ENCODE data around the gene RCC2. TPM values are rescaled to one million over a fixed set of nuclear protein-coding genes. Genes with fewer than 3 reads are reported as not detected.
"Not testable (repeated sequence)": the region's sequence is repeated elsewhere in the genome, so short reads cannot be mapped to it uniquely, and the experiment has no call there.

The RCC2 gene
- total RNA-seq, 2 experiments from 2014 or later: 107 to 120 TPM

DNA sequence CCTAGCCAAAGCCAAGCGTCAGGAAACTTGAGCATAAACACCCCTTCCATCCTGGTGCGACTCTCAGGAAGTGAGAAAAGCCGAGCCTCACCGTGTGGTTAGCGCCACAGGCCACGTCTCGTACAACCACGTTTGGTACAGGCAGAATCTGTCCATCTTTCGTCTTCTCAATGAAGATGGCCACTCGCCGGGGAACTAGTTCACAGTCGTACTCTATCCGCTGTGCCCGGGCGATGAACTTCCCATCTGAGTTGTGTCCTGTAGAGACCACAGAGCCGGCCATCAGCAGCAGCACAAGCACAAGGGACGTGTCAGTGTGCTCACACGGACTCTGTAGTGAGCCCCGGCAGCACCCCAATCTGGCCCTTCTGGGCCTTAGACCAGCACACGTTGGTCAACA is 23.1 kb downstream of the RCC2 start:
- ChIA-PET POLR2A (no interaction called here), CTCF (no interaction called here)
- Mint-ChIP-seq H3K27ac (no peak overlapping the region), H3K4me3 (no peak overlapping the region), H3K36me3 (ENCODE audit: low read depth) (peaks cover 75% of the 10 kb centered on the region), H3K27me3 (no peaks in the 10 kb centered on the region), H3K9me3 (ENCODE audit: low read depth) (no peaks in the 10 kb centered on the region), H3K4me1 (no peaks in the 10 kb centered on the region)
- ATAC-seq (no peak), DNase-seq (no peak)
- intact Hi-C loops (cut with DNase I, micrococcal nuclease): no loop called here

DNA sequence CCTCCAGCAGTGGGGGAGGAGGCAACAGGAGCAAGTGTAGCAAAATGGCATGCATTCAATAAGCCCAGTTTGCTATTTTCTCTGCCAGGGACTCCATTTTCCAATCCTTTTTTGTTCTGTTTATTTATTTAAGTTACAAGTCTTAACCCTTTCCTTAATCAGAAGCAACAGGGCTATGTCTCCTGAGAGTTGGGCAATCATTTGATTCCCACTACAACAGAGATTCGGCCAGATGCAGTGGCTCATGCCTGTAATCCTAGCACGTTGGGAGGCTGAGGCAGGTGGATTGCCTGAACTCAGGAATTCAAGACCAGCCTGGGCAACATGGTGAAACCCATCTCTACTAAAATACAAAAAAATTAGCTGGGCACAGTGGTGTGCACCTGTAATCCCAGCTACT is 25.5 kb downstream of the RCC2 start:
- no peaks in the 10 kb centered on the region for H3K27me3 Mint-ChIP-seq
- intact Hi-C loops (cut with DNase I, micrococcal nuclease): no loop called here
- DNase-seq (no peak), ATAC-seq (no peak)
- no peaks in the 10 kb centered on the region for H3K4me1 Mint-ChIP-seq
- no peak overlapping the region for H3K4me3 Mint-ChIP-seq
- no peaks in the 10 kb centered on the region for H3K9me3 Mint-ChIP-seq (ENCODE audit: low read depth)
- ChIA-PET CTCF (no interaction called here), POLR2A (no interaction called here)
- no peak overlapping the region for H3K27ac Mint-ChIP-seq
- H3K36me3 Mint-ChIP-seq (ENCODE audit: low read depth): peaks cover 77% of the 10 kb centered on the region

DNA sequence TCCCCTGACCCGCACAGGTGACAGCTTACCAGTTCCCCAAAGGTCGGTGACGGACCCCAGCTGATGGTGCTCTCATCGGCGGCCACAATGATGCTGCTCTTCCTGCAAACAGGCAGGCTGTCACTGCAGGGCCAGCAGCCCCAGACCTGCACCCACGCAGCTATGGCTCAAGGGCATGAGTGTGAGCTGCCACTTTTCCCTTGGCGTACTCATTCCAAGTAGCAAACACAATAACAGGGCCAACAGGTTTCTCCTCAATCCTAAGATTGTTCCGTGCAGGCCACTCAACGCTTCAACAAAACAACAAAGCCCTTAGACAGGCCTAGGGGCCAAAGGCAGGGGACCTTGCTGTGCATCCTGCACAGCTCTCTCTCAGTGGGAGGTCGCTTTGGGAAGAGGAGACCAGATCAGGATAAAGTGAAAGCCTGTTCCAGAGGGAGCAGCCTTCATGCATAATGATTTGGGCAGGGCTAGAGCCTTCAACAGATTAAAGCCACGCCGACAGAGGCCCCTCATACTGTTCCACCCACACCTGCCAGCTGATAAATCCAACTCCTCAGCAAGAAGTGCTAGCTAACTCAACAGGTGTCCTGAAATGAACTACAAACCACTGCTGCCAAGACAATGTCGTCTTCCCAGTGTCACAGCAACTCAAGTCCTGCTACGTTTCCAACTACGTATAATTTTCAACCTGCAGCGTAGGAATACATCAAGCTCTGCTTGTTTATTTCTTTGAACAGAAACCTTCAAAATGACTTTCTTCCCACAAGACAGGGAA is 27.2 kb downstream of the RCC2 start:
- no peaks in the 10 kb centered on the region for H3K9me3 Mint-ChIP-seq (ENCODE audit: low read depth)
- ChIA-PET CTCF (no interaction called here), POLR2A (no interaction called here)
- no peak overlapping the region for H3K4me3 Mint-ChIP-seq
- H3K27ac Mint-ChIP-seq: no peak overlapping the region
- H3K27me3 Mint-ChIP-seq: no peaks in the 10 kb centered on the region
- H3K36me3 Mint-ChIP-seq (ENCODE audit: low read depth): peaks cover 75% of the 10 kb centered on the region
- intact Hi-C loops (cut with DNase I, micrococcal nuclease): no loop called here
- H3K4me1 Mint-ChIP-seq: no peaks in the 10 kb centered on the region
- ATAC-seq (no peak), DNase-seq (no peak)

DNA sequence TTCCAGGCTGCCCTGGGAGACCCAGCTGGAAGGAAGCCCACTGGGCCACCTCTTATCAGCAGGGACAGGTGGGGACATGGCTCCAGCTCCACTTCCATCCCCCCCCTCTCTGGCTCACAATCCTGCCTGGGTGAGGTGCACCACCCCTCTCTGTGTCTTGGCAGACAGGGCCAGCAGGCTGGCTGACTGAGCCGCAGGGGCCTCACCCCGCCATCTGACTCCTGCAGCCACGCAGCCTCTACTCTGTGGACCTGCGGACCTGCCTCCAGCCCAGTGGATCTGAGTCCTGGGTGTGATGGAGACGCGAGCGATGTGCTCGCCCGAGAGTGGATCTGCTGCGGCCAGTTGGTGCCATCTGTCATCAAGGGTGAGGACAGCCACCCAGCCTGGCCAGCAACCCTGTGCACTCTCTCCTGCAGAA is 30.1 kb downstream of the RCC2 start:
- Mint-ChIP-seq H3K4me1 (no peaks in the 10 kb centered on the region), H3K27ac (no peak overlapping the region), H3K27me3 (no peaks in the 10 kb centered on the region), H3K4me3 (no peak overlapping the region), H3K9me3 (ENCODE audit: low read depth) (no peaks in the 10 kb centered on the region), H3K36me3 (ENCODE audit: low read depth) (peaks cover 54% of the 10 kb centered on the region)
- intact Hi-C loops (cut with DNase I, micrococcal nuclease): no loop called here
- no peak for DNase-seq
- POLR2A ChIA-PET: no interaction called here
- no peak for ATAC-seq
- CTCF ChIA-PET: no interaction called here

DNA sequence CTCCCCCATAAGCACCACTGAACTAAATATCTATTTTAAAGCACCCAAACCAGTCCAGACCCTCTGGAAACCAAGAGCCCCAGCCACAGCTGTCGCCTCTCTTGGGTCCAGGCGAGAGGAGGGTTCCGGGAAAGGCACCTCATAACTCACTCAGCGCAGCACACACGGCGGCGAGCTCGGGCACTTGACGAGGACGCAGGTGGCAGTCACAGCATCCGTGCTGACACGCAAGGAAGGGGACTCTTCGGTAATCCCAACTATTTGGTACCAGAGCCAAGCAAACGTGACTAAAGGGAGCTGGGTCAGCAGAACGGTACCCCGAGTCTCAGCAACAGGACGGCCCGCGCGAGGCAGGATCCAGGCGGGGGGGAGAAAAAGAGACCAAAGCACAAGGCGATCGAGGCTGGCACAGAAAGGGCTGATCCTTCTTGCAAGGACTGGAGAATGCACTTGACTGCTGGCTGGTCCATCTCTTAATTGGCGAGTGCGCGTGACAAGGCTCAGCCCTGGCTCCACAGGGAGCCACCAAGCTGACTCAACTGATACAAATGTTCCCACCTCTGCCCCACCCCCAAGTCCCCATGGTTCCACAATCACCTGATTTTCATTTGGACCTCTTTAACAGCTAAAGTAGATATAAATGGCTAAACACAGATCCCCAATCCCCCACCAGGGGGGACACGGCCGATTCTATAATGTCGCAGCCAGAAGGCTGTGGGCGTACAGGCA is 31.5 kb downstream of the RCC2 start:
- CTCF ChIA-PET: interaction anchor here (0.6 kb wide), 1 partner anchor 45 kb away, joined by 3 read pairs; no protein-coding TSS in a partner anchor
- ATAC-seq; H3K4me3 Mint-ChIP-seq; H3K9me3 Mint-ChIP-seq (ENCODE audit: low read depth); H3K27me3 Mint-ChIP-seq; intact Hi-C loops (cut with DNase I, micrococcal nuclease); DNase-seq; POLR2A ChIA-PET; H3K4me1 Mint-ChIP-seq; H3K27ac Mint-ChIP-seq: not testable (repeated sequence)
- H3K36me3 Mint-ChIP-seq (ENCODE audit: low read depth): peaks cover 47% of the 10 kb centered on the region

DNA sequence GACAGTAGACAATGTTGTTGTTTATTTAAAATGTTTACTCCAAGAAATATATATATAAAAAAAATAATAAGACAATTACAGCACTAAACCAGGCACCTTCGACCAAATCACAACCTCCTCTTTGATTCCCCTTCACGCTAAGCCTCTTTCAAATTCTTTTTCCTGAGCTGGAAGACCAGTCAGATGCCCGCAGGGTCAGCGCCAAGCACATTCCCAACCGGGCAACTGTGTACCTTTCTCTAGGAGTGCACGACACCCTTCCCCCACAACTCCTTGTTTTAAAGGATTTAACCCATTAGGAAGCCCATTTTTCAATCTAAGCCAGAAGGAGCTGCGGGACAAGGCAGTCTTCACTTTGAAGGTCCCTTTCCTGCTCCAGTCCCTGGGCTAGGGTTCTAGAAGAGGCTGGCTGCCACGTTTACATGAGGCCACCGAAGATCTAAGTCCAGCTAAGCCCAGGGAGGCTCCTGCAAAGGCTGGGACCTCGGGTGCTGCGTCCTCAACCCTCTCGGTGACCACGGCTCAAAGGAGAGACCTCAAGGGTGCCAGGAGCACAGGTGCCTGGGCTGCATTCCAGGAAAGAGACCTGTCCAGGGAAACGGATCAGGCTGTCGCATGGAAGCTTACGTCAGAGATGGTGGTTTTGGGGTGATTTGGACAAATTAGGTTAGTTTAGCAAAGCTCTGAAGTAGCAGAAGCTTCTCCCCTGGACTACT is 32.6 kb downstream of the RCC2 start:
- intact Hi-C loops (cut with DNase I, micrococcal nuclease): not testable (repeated sequence)

DNA sequence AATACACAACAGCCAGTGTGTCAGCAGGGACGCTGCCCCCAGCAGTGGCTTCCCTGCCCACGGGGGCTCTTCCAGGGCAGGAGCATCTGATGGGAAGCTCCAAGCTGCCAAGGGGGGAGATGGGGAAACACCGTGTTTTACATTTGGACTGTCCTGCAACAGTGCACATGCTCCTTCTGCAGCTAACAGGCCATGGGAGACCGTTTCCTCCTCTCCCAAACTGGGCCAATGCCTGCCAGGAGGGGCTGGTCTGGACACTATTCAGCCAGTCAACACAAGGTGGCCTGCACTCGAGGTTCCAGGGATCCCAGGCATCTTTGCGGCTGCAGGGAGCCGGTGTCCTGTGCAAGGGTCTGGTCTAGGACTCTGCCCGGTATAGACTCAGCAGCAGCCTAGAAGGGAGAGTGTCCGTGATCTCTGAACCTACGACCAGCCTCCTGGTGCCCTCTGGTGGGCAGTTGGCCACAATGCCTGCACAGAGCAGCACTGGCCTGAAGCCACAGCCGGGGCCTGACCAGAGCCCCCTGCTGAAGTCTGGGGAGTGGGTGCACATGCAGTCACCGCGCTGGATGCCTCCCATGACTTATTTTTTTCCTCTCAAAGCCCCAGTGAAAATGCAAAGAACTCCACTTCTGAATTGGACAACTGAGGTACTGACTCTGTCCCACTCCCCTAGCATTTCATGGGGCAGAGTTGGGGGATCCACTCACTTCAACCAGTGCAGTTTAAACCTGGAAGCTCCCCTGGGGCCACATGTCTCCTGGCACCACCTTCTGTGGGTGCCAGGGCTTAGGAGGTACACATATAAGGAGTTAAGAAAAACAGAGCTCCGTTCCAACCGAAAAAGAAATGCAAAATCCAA is 33.3 kb downstream of the RCC2 start:
- CTCF ChIA-PET: interaction anchor here (0.8 to 1.0 kb wide), 2 partner anchors 346 to 1468 kb away, joined by 3 read pairs; no protein-coding TSS in a partner anchor
- intact Hi-C loops (cut with DNase I, micrococcal nuclease): no loop called here
- Mint-ChIP-seq H3K27me3 (no peaks in the 10 kb centered on the region), H3K4me3 (no peak overlapping the region), H3K4me1 (no peaks in the 10 kb centered on the region), H3K9me3 (ENCODE audit: low read depth) (no peaks in the 10 kb centered on the region), H3K36me3 (ENCODE audit: low read depth) (peaks cover 34% of the 10 kb centered on the region), H3K27ac (no peak overlapping the region)
- ATAC-seq: peak; percentile 86
- peak; percentile 72 for DNase-seq
- POLR2A ChIA-PET: no interaction called here

More for the DNA sequence above, 32.6 kb downstream of the RCC2 start:
- DNase-seq; POLR2A ChIA-PET; H3K4me3 Mint-ChIP-seq; H3K4me1 Mint-ChIP-seq; H3K27me3 Mint-ChIP-seq; ATAC-seq; H3K9me3 Mint-ChIP-seq (ENCODE audit: low read depth); H3K27ac Mint-ChIP-seq: not testable (repeated sequence)
- CTCF ChIA-PET: interaction anchor here (0.8 to 1.0 kb wide), 2 partner anchors 347 to 1467 kb away, joined by 3 read pairs; no protein-coding TSS in a partner anchor
- peaks cover 42% of the 10 kb centered on the region for H3K36me3 Mint-ChIP-seq (ENCODE audit: low read depth)

DNA sequence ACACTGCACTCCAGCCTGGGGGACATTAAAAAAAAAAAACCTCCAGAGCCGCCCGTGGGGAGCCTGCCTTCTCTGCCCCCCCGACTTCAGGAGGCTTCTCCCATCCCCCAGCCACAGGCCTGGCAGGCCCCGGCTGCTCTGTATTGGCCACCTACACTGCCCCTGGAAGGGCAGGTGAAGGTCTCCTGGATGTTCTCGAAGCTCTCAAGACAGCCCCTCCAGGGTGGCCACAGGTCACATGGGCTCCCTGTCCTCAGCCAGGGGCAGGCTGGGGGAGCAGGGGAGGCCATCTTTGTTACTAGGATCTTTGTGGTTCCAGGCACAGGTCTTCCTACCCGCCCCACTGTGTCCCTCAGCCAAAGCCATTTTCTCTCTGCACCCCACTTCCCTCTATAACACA is 34.7 kb downstream of the RCC2 start:
- H3K4me3 Mint-ChIP-seq: no peak overlapping the region
- POLR2A ChIA-PET: no interaction called here
- intact Hi-C loops (cut with DNase I, micrococcal nuclease): no loop called here
- no peak for DNase-seq
- no peaks in the 10 kb centered on the region for H3K27me3 Mint-ChIP-seq
- no peak overlapping the region for H3K27ac Mint-ChIP-seq
- no peaks in the 10 kb centered on the region for H3K9me3 Mint-ChIP-seq (ENCODE audit: low read depth)
- CTCF ChIA-PET: no interaction called here
- ATAC-seq: no peak
- H3K4me1 Mint-ChIP-seq: no peaks in the 10 kb centered on the region
- peaks cover 23% of the 10 kb centered on the region for H3K36me3 Mint-ChIP-seq (ENCODE audit: low read depth)

DNA sequence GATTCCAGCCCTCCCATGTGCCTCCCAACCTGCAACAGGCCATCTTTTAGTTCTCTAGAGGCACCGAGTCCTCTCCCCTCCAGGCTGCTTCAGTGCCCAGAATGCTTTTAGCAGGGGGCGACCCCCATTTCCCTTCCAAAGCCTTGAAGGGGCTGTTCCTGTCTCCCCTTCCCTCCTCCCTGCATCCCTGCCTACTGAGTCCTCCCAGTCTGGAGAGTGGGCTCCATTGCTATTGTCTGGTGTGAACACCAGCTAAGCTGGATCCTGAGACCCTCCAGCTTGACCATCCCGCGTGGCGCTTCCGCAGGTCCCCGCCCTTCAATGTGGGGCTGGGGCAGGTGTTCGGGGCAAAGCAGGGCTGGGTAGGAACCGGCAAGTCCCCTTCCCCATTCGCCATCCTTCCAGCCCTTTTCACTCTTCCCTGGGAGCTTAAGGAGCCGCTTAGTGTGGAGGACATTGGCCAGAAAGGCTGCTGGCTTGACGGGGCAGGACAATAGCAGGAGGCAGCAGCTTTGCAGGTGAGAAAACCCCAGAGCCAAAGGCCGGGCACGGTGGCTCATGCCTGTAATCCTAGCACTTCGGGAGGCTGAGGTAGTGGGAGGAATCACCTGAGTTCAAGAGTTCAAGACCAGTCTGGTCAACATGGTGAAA is 35.3 kb downstream of the RCC2 start:
- no peak overlapping the region for H3K27ac Mint-ChIP-seq
- DNase-seq: no peak
- intact Hi-C loops (cut with DNase I, micrococcal nuclease): no loop called here
- no peak overlapping the region for H3K4me3 Mint-ChIP-seq
- H3K4me1 Mint-ChIP-seq: no peaks in the 10 kb centered on the region
- H3K9me3 Mint-ChIP-seq (ENCODE audit: low read depth): no peaks in the 10 kb centered on the region
- ATAC-seq: no peak
- peaks cover 17% of the 10 kb centered on the region for H3K36me3 Mint-ChIP-seq (ENCODE audit: low read depth)
- ChIA-PET CTCF (no interaction called here), POLR2A (no interaction called here)
- no peaks in the 10 kb centered on the region for H3K27me3 Mint-ChIP-seq

DNA sequence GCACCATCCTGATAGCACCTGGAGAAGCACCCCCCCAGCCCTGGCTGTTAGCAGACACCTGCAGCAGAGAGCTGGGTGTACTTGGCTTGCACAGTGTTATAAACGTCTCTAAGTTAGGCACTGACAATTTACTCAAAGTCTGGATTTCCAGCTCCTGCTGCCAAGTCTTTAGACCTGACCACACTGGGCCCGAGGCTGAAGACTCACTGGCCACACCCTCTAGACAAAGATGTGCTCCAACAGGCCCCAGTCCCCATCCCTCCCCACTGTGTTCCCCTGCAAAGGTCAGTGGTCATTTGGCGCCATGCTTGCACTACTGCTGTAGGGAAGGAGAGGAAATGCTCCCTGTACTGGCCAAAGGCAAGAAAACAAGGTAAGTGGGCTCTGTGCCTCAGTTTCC is 36.4 kb downstream of the RCC2 start:
- intact Hi-C loops (cut with DNase I, micrococcal nuclease): no loop called here
- DNase-seq (no peak), ATAC-seq (no peak)
- no peak overlapping the region for H3K4me3 Mint-ChIP-seq
- H3K36me3 Mint-ChIP-seq (ENCODE audit: low read depth): peaks cover 8% of the 10 kb centered on the region
- ChIA-PET CTCF (no interaction called here), POLR2A (no interaction called here)
- no peaks in the 10 kb centered on the region for H3K4me1 Mint-ChIP-seq
- no peak overlapping the region for H3K27ac Mint-ChIP-seq
- no peaks in the 10 kb centered on the region for H3K9me3 Mint-ChIP-seq (ENCODE audit: low read depth)
- H3K27me3 Mint-ChIP-seq: no peaks in the 10 kb centered on the region

DNA sequence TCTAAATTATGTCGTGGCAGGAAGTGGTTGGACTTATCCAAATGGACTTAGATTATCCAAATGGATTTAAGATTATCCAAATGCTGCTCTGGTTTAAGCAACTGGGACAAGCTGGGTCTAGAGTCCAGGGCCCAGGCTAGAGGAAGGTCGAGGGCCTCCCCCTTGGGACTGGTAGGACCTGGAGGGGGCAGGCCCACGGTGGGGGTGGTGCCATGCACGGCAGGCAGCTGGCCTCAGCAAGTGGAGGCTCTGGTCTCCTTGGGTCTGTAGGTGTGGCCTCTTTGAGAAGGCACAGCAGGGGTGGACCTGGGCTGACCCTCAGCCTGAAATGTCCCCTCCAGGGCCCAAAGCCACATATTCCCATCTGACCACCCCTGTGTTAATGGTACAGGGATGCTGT is 37.6 kb downstream of the RCC2 start:
- intact Hi-C loops (cut with DNase I, micrococcal nuclease): no loop called here
- ChIA-PET POLR2A (no interaction called here), CTCF (interaction anchor here (0.7 kb wide), 1 partner anchor 49 kb away, joined by 3 read pairs; no protein-coding TSS in a partner anchor)
- H3K27me3 Mint-ChIP-seq: no peaks in the 10 kb centered on the region
- DNase-seq (no peak), ATAC-seq (no peak)
- peaks cover 2% of the 10 kb centered on the region for H3K36me3 Mint-ChIP-seq (ENCODE audit: low read depth)
- H3K27ac Mint-ChIP-seq: no peak overlapping the region
- no peaks in the 10 kb centered on the region for H3K4me1 Mint-ChIP-seq
- H3K4me3 Mint-ChIP-seq: no peak overlapping the region
- no peaks in the 10 kb centered on the region for H3K9me3 Mint-ChIP-seq (ENCODE audit: low read depth)
